ENCODE results near the gene ST6GALNAC1.

Gene ST6GALNAC1, protein sequence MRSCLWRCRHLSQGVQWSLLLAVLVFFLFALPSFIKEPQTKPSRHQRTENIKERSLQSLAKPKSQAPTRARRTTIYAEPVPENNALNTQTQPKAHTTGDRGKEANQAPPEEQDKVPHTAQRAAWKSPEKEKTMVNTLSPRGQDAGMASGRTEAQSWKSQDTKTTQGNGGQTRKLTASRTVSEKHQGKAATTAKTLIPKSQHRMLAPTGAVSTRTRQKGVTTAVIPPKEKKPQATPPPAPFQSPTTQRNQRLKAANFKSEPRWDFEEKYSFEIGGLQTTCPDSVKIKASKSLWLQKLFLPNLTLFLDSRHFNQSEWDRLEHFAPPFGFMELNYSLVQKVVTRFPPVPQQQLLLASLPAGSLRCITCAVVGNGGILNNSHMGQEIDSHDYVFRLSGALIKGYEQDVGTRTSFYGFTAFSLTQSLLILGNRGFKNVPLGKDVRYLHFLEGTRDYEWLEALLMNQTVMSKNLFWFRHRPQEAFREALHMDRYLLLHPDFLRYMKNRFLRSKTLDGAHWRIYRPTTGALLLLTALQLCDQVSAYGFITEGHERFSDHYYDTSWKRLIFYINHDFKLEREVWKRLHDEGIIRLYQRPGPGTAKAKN

DNA sequence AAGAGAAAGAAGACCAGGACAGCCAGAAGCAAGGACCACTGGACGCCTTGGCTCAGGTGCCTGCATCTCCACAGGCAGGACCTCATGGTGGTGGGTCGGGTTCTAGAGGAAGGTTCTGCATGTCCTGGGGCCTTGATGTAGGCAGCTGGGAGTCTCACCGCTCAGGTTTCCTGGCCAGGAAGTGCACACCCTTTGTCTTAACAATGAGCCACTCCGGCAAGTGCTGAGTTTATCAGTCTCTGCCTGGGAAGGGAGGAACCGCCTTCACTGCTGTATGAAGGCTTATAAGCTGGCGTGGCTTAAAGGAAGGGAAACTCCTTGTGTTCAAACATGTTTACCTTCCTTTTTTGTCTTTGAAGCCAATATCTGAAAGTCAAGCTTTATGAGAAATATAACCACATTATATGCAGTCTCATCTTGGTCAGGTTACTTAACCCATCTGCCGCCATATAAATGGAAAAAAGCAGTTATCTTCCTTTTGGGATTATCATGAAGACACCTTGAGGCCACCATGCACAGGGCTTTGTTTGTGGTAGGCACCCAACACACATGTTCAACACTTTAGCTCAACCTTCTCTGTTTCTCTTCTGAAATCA lies at the start of gene ST6GALNAC1:
ST6GALNAC1 (minus strand) TSS at position 205 of the 596 bp plus-strand sequence; CDS start at position 86, 119 bp downstream.
- no peak for DNase-seq

DNA sequence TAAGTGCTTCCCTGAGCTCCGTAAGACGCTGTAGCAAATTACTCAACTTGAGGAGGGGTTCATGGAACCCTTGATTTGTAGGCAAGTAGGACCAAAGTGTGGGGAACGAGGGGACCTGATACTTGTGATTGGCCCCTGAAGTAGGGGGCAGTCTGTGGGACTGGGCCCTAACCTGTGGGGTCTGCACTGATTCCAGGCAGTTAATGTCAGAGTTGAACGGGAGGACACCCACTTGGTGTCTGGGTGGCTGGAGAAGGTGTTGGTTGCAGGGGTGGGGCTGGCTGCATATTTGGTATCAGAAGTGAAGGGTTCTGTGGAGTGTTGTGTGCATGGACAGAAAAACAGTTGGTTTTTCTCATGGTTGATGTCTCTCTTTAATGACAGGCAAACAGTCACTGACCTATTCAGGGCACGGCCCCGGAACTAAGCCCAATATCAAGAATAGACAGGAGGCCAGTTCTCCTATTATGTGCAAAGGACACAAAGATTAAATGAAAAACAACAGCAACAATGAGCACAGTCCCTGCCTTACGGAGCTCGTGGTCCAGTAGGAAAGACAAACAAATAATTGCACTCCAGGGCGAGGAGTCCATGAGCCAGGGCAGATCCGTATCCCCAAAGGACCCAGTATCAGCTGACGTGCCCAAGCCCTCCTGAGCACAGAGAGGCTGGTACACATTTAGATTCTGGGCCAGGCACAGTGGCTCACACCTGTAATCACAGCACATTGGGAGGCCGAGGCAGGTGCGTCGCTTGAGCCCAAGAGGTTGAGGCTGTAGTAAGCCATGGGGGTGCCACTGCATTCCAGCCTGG lies 48.0 kb upstream of the ST6GALNAC1 start:
- no peak for DNase-seq

DNA sequence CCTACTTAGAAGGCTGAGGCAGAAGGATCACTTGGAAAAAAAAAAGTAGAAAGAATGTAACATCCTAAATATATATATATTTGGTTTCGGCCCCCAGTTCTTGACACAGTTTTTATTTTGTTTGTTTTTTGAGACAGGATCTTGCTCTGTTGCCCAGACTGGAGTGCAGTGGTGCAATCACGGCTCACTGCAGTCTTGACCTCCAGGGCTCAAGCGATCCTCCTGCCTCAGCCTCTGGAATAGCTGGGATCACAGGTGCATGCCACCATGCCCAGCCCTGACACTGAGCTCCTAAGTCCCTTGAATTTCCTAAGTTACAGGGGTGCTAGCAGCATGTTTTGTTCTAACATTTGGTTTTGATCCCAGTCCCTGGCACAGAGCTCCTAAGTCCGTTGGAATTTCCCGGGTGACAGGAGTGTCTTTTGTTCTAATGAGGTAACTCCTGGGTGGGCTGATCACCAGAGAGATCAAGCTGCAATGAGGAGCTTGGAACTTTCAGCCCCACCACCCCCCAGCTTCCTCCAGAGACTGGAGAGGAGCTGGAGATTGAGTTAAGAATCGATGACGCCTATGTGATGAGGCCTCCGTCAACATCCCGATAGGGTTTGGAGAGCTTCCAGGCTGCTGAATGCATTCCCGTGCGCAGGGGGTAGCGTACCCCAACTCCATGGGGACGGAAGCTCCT lies 47.2 kb upstream of the ST6GALNAC1 start:
- no peak for DNase-seq

DNA sequence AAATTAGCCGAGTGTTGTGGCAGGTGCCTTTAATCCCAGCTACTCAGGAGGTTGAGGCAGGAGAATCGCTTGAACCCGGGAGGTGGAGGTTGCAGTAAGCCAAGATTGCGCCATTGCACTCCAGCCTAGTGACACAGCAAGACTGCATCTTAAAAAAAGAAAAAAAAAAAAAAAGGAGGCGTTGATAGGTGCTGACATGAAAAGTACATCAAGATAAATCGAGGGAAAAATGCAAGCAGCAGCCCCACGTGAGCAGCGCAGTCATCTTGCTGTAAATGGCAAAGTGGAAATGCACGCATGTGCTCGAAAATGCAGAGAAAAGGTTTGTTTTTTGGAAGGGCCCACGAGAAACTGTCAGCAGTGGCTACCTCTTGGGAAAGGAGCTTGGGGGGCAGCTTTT lies 46.3 kb upstream of the ST6GALNAC1 start:
- no peak for DNase-seq

DNA sequence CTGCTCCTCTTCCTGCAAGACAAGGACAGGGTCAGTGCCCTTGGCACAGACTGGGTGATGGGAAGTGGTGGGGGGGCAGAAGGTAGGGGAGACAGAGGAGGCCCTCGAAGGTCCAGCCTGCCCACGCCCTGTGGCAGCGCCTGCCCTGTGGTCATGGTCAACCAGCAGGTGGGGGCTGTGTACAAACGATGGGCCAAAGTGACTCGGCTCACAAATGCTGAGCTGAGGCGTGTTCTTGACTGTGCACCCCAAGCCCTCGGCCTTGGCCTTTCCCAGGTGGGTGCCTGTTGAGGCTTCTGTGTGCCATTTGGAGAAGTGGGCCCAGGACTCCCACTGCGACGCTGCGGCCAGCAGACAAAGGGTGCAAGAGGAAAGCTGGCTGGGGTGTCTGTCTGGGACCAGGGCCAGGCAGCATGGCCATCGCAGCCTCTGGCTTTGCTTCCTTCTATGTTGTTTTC lies 44.6 kb upstream of the ST6GALNAC1 start:
- no peak for DNase-seq

DNA sequence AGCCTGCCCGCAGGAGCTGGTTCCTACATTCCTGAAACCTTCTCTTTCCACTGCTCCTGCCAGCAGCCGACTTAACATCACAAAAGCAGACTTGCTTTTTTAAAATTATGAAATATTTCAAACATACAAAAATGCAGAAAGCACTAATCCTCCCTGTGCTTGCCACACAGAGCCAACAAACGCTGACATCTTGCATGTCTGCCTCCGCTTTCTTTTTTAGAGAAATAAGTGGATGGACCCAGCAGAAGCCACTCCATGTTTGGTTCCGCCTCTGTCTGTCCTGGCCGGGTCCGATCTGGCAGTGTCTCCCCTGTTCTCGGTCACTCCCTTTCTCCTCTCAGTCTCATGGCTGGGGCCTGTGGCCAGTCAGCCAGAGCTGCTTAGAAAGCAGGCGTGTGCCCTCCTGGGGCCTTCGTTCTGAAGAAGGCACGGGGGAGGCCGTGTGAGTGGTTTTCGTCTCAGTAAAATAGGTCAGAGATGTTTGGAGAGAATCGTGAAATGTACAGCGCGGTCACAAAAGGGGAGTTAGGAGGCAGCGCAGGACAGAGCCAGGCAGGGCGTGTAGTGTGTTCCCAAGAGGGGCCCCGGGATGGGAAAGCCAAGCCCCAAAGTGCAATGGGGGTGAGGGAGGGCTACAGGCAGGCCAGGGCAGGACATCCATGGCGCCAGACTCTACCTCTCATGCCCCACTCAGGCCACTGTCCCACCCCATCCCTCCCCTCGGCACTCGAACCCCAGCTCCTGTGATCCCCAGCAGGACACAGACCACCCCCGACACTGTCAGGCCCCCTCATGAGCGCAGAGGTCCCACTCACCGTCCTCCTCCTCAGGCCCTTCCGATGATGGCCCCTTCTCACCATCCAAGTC lies 44.0 kb upstream of the ST6GALNAC1 start:
- DNase-seq = no peak

DNA sequence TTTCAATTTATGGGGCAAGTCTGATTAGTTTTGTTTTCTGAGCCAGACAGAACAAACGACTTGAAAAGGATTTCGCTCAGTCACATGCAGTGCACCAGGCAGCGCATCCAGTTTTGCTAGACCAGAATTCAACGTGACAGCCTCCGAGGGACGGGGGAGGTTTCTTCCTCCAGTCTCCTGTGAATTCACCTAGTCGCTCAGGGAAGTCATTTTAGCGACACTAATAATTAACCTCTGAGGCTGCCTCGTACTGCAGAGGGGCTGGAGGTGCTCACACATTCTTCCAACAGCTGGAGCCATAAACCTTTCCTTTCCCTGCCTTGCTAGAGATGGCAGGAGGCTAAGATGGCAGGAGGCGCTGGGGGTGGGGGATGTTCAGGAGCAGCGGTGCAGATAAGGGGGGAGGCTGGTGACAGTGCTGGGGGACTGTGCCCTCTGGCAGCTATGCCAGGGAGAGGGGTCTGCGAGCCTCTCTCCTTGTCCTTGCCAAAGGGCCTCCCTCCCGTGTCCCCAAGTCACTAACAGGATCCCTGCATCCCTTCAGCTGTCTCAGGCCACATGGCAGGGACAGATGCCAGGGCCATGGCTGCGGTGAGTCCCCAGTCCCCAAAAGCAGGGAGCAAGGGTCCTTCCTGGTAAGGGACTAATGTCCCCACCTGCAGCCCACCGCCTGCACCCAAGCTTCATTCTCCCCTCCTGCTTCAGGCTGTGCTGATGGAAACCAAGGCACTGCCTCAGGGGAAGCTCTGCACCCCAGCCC lies 43.2 kb upstream of the ST6GALNAC1 start:
- peak in 1 of 2 experiments; percentile 36 for DNase-seq

DNA sequence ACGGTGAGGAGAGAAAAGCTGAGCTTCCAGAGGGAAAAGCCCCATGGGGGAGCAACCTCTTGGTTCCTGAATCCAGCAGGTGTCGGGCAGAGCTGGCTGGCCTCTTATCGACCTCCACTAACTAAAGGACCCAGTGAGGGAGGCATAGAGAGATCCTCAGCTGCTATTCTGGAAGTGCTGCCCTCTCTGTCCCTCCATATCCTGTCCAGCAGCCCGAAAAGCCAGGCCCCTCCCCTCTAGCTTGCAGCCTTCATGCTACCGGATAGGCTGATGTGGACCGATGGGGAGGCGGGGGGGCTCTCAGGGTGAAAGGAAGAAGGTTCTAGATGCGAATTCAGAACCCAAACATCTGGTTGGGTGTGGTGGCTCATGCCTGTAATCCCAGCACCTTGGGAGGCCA lies 42.3 kb upstream of the ST6GALNAC1 start:
- DNase-seq = no peak

DNA sequence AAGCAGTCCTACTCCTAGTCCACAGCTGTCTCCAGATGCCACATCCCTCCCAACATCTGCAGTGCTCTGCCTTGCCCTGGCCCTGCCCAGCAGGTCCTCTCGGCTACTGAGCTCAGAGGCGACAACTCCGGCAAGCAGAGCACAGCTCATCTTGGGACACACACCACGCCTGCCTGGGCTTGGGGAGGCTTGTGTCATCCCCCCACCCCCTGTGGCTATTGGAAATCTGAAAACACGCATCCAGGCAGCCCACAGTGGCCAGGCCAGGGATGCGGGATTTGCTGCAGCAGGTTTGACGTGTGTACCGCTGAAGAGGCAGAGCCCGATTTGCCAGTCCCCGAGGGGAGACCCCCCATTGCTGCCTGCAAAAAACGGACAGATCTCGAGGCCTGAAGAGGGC lies 41.8 kb upstream of the ST6GALNAC1 start:
- DNase-seq = no peak

DNA sequence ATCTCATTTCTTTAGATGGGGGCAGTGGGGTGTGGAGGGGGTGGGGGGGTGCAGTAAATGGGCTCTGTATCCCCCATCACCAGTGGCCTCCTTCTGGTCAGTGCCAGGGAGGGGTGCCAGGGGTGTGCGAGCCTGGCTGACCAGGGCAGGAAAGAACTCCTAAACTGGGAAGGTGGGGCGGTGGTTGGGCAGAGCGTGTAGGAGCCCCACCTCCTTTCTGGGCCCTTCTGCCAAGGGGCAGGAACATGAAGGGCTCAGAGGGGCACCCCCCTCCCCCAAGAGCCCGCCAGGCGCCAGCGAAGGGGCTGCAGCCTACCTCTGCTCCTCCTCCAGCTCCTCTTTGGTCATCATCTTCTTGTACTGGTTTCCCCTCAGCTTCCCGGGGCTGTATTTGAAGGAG lies 41.2 kb upstream of the ST6GALNAC1 start:
- DNase-seq = no peak

DNA sequence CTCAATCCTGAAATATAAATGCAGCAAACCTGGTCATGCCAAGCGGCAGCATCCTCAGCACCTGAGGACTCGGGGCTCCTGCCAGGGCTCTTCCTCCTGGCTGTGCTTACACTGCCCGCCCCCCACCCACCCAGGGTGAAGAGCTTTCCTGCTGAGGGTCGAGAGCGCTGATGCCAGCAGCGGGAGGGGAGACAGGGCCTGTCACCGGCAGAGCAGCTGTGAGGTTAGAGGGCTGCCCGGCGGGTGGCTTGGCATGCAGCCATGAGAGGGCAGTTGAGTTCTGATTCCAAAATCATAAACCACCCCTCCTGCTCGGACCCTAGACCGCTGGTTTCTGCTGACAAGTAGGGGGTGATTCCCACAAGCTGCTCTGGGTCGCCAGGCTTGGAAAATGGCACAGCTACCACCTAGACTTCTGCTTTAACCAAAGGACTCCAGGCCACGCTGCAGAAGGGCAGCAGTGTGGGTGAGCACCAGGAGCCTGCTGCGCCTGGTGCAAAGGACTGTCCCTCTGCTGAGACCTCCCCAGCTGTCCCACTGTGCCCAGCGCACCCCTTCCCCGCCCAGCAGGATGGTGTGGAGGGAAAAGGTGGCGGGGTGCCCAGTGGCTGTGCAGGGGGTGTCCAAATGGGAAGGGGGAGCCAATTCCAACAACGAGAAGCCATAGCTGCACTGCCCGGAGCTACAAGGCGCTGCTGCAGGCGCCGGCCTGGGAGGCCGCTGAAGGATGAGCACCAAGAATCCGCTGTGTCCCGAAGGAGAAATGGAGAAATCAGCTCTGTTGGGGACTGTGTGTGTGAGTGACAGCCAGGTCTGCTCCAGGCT lies 40.6 kb upstream of the ST6GALNAC1 start:
- DNase-seq = peak; percentile 59 to 60

DNA sequence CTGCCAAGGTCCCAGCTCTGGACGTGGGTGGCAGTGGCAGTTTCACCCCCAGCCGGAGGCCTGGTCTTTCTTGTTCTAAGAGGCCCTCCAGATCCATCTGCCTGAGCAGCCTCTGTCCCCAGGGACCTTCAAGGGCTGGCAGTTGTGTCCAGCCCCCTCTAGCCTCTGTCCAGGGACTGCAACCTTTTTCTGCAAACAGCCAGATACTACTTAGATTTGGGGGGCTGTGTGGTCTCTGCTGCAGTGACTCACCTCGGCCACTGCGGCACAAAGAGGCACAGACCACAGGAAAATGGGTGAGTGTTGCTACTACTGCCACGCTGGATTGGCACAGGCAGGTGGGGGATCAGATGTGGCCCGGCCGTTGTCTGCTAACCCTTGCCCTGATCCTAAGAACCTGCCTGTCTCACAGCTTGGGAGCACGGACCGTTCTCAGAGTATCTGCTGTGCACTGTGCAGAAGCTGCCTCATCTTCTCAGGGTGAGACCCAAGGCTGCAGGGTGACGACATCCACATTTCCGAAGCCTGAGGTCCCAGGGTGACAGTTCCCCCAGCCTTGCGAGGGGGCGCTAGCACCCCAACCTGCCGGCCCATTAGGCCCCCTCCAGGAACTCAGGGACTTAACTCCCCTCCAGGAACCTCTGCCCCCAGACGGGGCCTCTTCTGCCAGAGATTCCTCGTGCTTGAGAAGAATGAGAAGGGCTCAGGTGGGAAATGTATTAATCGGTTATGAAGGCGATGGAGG lies 39.6 kb upstream of the ST6GALNAC1 start:
- peak; percentile 52 to 86 for DNase-seq

DNA sequence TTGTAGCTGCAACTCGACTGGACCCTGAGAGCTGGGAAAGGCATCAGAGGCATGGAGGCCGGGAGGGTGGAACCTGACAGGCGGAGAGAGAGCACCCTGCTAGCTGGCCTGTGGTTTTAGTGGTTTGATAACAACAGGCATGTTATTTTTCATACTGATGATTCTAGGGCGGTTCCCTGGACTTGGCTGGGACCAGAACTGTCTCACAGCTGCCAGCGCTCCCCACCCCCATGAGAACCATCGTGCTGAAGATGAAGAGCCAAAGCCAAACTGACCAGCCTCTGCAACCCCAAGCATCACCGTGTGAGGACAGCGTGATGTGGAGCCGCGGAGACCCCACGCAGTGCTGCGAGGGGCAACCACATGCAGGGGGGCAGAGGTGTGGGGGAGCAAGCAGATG lies 38.7 kb upstream of the ST6GALNAC1 start:
- DNase-seq = no peak

DNA sequence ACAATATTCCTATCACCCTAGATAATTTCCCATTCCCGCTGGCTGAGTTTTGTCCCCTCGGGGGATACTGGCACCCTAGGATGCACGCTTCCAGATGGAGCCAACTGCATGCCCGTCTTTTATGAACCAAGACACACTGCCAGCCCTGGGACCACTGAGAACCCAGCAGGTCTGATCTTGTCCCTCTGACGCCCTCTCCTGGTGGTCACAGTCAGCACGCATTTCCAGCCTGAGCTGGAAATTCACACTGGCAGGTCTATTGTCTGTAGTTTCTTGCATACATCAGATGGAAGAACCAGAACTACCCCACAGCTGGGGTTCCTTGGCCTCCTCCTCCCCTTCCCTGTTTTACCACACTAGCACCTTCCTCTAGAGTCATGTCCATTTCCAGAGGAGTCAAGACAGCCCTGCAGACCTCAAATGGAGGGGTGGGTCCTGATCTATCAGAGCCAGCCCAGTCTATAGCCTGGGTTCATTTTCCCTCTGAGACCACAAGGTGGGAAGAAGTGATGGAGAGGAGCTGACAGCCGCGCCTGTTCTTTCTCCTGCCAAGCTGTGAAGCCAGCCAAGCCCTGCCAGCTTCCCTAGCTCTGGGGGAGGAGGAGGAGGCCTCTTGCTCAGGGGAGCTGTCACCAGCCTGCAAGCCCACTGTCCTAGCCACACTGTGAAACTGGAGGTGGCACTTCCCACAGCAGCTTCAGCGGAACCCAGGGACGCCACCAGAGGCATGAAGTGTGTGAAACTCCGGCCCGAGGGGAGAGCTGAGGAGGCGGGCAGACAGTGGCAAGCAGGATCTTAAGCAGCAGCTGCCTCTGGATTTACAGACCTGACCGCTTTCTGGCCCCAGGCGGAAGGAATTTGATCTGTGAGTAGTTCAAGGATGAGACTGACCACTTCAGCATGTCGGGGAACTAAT lies 37.9 kb upstream of the ST6GALNAC1 start:
- DNase-seq = peak; percentile 85 to 94

DNA sequence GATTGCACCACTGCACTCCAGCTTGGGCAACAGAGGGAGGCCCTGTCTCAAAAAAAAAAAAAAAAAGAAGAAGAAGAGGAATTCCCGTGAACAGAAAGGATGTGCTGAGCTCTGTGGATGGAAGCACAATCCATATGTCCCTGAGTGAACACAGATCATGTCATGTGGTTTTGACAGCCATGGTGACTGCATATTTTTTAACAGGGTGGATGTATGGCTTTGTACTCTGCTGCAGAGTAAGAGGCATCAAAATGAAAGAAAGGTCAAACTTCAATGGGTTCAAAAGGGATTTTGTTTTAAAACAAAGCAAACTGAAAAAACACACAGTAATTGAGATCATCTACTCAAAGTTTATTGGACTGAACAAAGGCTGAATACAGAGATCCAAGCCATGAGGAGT lies 35.7 kb upstream of the ST6GALNAC1 start:
- no peak for DNase-seq

DNA sequence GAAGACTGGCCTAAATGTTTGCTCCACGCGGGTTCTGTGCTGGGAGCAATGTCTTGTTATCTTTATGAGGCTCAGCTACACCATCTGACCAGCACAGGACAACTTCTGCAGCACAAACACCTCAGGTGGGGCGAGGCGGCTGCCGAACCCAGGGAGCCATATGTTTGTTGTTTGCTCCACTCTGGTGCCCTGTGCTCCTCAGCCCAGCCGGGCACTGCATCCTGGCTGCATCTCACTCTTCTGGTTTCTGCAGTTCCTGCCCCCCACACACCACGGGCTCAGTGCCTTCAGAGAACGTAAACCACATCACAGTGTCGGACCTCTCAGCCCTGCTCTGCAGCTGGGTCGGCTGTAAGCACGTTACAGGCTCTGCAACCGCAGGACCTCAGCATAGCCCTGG lies 34.8 kb upstream of the ST6GALNAC1 start:
- no peak for DNase-seq

DNA sequence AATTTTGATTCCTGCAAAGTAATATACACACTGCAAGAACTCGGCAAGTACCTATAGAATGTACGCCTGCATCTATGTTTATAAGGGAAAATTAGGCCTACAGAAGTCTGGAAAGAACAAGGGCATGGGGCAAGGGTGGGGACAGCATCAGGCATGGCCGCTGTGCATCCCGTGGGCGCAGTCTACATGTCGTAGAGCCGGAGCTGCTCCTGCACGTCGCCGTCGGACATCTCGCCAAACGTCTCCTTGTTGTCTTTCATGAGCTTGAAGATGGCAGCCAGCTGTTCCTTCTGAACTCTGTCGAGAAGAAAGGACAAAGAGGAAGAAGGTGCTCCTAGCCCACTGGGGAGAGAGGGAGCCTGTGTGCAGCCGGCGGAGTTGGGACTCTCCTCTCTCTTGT lies 33.8 kb upstream of the ST6GALNAC1 start:
- DNase-seq = no peak

DNA sequence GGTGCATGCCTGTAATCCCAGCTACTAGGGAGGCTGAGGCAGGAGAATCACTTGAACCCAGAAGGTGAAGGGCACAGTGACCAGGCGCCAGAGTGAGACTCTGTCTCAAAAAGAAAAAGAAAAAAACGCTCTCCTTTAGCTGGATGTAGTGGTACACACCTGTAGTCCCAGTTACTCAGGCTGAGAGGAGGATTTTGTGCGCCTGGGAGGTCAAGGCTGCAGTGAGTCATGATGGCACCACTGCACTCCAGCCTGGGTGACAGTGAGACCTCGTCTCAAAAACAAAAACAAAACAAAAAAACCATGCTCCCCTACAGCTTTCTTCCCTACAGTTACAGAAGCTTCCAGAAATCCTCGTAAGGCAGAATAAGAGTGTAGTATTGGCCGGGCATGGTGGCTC lies 33.1 kb upstream of the ST6GALNAC1 start:
- no peak for DNase-seq

Measured in NCI-H524 (cell line).